GM21515 (cell line): Measurements from ENCODE around the gene TP53BP2.

Source experiments
- ATAC-seq: cut with Tn5 transposase; IDR thresholded peaks from one replicate; pipeline ENCODE4 v1.9.1; 2021; ENCODE audit not compliant: unreplicated experiment

TP53BP2 gene

DNA sequence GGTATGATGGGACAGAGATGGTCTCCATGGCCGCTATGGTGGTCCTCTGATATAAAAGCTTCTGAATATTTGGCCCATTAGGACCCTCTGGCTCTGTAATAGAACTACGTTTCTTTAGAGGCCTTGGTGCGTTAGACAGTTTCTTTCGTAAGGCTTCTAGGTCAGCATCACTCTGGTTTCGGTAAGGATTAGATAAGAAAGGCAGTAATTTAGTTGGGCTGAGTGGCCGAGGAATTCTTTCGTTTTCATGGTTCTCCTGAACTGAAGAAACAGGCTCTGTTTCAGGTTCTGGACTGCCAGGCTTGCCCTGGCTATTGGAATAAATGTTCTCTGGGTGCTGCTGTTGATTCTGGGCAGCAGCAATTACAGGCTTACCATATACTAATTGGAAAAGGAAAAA, 49.5 kb downstream of the TP53BP2 start:
- no peak for ATAC-seq

DNA sequence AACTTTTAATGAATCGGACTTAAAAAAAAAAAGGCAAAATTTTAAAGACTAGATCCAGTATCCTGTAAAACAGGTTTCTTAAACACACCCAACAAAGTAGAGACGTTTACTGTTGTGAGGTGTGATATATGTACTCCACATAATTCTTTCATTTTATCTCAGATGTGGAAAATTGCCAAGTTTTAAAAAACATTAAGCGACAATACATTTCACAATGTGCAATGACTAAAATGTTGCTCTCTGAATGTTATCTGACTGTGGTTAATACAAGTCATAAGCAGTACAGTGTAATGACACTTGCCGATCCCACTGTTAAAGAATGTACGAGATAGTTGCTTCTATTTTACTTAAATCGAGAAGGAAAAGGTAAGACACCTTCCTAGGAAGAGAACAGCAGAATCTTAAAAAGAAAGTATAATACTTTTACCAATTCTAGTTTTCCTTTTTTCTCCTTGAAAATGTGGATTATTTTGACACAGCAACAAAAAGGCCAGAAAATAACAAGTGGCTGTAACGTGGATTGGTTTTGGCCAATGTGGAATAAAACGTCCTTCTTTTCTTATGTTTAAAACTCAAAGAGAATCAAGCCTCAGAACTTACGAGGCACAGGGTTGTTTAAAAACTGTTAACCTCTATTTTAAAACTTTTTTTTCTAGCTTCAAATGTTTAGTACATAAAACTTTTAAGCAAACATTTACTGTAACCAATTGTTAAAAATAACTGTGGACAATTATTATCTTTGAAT, 51.4 kb downstream of the TP53BP2 start:
- no peak for ATAC-seq

DNA sequence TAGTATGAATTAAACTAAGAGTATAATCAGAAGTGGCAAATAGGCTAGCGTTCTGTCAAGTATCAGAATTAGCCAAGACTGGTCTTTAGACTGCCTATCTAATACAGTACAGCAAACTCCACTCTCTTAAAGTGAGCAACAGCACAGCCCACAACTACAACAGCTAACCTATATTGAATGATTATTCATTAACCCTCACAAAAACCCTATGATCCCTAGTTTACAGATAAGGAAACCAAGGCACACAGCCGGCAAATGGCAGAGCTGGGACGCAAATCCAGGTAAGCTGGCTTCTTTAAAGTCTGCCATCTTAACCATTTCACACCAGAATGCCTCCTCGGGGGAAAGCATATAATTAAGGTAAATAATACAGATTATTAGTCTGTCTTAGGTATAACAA, 52.0 kb downstream of the TP53BP2 start:
- no peak for ATAC-seq

- ATAC-seq, result no peak
These were observed 53.7 kb downstream of the TP53BP2 start for GRCh38 chr1:223792046-223792445.

- no peak for ATAC-seq
These were observed 56.9 kb downstream of the TP53BP2 start for GRCh38 chr1:223788746-223789415.

GRCh38 chr1:223785808-223786207, 59.9 kb downstream of the TP53BP2 start:
- ATAC-seq, result no peak

DNA sequence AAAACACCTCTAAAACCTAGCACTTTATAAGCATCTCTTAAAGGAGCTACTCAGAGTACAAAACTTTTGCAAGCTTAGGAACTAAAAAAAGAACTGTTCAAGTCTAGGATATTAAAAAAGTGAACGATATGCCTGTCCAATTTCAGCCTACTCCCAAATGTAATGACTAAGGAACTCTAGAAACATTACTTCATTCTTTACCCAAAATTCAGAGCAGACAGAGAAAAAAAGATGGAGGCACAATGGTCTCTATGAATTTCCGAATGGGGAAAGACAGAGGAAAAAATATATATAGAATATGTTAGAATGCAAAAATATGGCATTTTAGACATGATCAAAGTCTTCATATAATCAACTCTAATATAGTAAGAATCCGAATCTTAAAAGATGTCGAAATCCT, 61.2 kb downstream of the TP53BP2 start:
- ATAC-seq, result no peak

DNA sequence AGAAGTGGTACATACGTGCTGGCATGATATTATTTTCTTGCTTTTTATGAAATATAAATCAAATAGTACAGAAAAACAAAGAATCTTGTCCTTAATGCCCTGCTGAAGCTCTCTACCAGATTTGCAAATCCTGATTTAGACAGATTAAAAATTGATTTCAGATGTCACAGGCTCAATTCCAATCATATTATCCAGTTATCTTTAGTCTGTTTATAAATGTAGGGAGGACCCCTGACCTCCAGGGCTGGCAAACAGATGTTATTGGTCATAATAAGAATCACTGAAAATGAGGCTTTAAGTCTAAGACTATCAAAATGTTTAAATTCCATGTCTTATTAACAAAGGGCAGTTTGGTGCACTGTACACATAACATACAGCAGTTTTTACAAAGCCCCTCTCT, 62.1 kb downstream of the TP53BP2 start:
- no peak for ATAC-seq

GRCh38 chr1:223780949-223781348, 64.8 kb downstream of the TP53BP2 start:
- no peak for ATAC-seq

DNA sequence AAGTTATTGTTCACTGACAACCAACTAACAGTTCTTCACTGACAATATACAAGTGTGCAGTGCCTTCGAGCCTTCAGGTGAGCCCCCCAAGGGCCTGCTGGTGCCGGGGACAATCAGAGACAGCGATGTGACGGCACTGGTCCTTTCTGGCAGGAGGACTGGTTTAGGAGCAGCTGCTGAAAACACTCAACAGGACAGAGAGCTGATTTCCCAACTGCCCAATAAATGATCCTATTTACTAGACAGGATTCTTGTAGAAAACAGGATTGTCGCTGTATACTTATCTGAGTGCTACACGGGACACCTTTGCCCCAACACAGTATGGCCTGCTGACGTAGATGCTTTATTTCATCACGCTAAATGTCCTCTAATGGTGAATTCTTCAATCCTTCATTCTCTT, 65.4 kb downstream of the TP53BP2 start:
- ATAC-seq, result no peak

DNA sequence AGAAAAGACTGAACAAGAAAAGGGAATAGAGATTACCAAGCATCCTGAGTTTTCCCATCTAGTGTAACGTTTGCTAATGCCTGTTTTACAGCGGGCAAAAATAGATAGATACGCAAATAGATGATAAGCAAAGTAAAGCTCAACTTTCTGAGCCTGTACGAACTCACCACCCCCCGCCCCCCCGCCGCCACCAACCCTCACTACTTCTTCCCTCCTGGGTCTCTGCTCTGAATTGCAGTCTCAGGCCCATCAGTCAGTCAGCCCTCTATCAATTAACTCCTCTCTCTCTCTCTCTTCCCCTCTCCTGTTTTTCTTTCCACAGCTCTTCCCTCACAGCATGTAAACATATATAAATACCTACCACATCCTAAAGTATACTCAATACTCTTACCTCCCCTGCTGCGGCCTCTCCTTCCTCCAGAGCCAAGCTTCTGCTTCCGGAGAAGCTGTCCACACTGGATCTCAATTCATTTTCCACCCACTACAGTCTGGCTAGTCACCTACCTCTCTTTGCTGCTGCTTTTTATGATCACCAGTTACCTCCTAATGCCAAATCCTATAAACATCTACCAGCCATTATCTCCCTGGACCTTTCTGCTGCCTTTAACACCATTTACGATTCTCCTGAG, 68.8 kb downstream of the TP53BP2 start:
- ATAC-seq, result no peak

DNA sequence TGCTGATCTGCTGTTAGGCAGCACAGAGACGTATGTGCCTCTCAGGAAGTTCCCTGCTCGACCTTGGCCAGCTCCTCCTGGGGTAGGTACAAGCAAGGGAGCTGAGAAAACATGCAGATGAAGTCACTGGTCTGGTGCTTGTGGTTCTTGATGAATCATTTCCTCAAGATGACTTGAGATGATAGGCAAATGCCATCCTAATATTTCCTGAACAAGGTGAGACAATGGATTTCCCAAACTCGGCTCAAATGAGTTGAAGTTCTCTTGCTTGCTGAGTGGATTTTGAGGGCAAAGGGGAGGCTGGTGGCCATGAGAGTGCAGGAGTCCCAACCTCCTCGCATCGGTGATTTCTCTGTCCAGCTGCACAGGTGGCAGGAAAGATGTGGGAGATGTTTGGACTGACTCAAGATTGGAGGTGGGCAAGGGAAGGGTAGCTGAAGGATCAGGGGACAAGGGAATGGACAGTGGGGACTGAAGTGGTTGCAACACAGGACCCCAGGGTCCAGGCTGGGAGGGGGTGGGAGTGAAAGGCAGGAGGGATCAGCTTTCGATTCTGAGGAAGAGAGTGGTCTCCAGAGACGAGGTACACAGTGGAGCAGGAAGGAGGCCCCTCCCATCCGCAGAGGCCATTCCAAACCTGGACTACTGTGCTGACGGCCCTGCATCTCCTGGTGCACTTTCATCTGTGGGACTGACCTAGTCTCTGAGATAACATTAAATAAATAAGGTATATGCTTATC, 69.5 kb downstream of the TP53BP2 start:
- no peak for ATAC-seq

DNA sequence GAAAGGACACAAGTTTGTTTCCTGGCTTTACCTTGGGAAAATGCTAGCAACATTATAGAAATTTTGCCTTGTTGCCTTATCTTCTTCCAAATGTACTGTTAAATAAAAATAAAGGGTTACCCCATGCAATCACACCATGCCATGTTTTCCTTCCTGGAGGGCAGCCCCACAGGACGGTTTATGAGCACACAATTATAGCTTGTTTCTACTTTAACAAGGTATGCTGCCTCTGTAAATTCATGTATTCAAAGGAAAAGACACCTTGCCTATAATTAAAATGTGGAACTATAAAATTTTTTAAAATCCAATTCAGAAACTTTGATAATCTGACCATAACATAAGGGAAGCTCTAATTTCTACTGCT, 70.1 kb downstream of the TP53BP2 start:
- no peak for ATAC-seq

DNA sequence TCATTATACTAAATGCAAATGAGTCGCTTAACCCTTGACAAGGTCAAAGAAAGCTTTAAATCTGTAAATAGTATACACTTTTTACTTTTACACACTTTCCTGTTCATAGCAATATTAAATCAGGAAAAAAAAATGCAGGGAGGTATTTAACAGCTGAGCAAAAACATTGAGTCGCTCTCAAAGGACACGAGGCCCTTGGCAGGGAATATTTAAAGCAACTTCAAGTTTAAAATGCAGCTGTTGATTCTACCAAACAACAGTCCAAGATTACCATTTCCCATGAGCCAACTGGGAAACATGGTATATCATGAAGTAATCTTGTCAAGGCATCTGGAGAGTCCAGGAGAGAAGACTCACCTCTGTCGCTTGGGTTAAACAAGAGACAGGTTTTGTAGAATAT, 70.7 kb downstream of the TP53BP2 start:
- ATAC-seq, result no peak

DNA sequence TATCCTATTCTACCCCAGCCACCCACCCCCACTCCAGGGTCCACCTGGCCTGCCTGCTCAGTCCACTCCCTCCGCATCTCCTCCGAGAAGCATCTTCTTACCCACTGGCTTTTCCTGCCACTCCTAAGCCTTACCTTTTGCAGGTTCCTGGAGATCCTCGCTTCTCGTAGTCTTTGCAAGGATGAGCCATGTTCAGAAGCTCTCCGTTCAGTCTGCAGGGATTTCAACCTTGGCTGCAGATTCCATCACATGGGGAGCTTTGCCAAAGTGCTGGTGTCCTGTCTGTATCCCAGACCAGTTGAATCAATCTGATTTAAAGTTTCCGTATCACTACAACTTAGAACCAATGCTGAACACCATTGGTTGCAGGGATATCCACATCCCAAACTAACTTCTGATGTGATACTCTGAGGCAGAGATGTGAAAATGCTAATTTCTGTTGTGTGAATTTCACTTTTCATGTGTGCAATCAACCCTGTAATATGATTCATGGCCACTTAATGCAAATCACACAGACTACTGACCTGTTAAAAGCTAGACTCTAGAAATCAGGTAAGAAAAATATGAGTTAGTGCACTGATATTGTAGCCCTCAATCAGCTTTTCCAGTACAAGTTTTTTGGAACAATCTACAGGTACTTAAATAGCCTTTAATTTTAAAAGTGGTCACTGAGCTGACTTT, 71.5 kb downstream of the TP53BP2 start:
- no peak for ATAC-seq

- no peak for ATAC-seq
These were observed 73.0 kb downstream of the TP53BP2 start for GRCh38 chr1:223772771-223773160.

GRCh38 chr1:223771814-223772770, 73.7 kb downstream of the TP53BP2 start:
- ATAC-seq, result no peak

- no peak for ATAC-seq
These were observed 74.3 kb downstream of the TP53BP2 start for GRCh38 chr1:223771469-223771813.

GRCh38 chr1:223770621-223771315, 75.0 kb downstream of the TP53BP2 start:
- ATAC-seq, result no peak
